ENCODE data around the gene PLET1. TPM values are rescaled to one million over a fixed set of nuclear protein-coding genes. Genes with fewer than 3 reads are reported as not detected.

PLET1 gene
- total RNA-seq, 1 donor from 2014 or later: not detected

- no peaks in the 10 kb centered on the region for H3K9me3 Mint-ChIP-seq
- H3K27me3 Mint-ChIP-seq: no peaks in the 10 kb centered on the region
- H3K4me1 Mint-ChIP-seq (ENCODE audit: unreplicated experiment): peaks cover 4% of the 10 kb centered on the region
- no peak overlapping the region for H3K27ac Mint-ChIP-seq
- no peak overlapping the region for H3K4me3 Mint-ChIP-seq
- DNase-seq (ENCODE audit: extremely low spot score, unreplicated experiment): no peak
- no peaks in the 10 kb centered on the region for H3K36me3 Mint-ChIP-seq
- TF ChIP-seq CTCF (conservative IDR thresholded peaks at IDR 0.05): no peak
These were observed 39.3 kb downstream of the PLET1 start for GRCh38 chr11:112221274-112221835.

DNA sequence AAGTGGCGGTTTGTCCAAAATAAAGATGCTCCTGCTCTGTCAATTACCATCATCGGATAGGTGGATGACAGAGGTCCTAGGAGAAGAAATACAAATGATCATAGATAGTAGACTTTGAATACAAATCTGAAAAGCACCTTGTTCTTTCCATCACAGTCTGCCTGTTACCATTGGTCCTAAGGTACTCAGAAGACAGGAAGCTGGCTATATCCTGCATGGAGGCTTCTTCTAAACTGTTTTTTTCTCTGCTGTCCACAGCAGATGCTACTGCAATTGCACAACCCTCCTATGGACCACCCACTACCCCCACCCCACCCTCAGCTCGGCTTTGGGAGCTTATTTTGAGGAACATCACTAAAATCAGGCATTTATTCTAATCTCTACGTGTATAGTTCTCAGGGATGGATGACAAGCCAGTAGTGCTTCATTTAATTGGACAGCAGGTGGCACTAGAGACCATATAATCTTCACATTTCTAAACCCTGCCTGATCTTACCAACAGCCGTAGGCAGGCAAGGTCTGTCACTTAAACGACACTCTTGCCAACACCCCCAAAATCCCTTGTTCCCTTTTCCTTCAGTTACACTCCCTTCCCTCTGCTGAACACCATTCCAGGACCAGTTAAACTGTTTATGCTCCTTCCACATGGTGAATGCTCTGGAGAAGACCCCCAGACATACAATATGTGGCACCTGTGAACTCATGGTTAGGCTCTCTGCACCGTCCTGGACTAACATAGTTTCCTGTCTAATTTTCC is 41.0 kb downstream of the PLET1 start:
- Mint-ChIP-seq H3K4me3 (no peak overlapping the region), H3K9me3 (no peaks in the 10 kb centered on the region), H3K27me3 (no peaks in the 10 kb centered on the region), H3K36me3 (no peaks in the 10 kb centered on the region), H3K4me1 (ENCODE audit: unreplicated experiment) (peaks cover 4% of the 10 kb centered on the region), H3K27ac (no peak overlapping the region)
- no peak for DNase-seq (ENCODE audit: extremely low spot score, unreplicated experiment)
- TF ChIP-seq CTCF (conservative IDR thresholded peaks at IDR 0.05): peak; percentile 91

DNA sequence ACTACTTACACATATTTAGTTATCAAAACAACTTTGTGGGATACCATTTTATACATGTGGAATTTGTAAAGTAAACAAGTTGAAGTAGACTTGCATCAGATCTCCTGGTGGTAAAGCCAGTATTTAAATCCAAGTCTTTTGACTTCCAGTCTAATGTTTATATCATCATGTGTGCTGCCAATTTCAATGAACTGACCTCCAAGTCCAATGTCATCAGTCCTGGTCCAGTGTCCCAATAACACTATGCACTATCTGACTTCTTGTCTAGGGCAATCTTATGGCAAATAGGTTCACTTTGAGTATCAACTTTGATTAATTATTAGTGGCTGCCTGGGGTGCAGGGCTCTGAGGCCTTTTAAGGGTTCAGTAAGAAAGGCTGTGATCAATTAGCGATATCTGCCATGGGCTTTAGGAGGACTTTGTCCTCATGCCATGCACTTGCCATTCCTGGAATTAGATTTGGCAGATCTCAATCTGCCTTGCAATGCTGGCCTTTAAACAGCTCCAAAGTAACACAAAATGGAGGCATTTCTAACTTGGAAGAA is 44.0 kb downstream of the PLET1 start:
- no peaks in the 10 kb centered on the region for H3K9me3 Mint-ChIP-seq
- DNase-seq (ENCODE audit: extremely low spot score, unreplicated experiment): no peak
- no peaks in the 10 kb centered on the region for H3K27me3 Mint-ChIP-seq
- H3K4me1 Mint-ChIP-seq (ENCODE audit: unreplicated experiment): peaks cover 4% of the 10 kb centered on the region
- TF ChIP-seq CTCF (conservative IDR thresholded peaks at IDR 0.05): no peak
- no peaks in the 10 kb centered on the region for H3K36me3 Mint-ChIP-seq
- H3K4me3 Mint-ChIP-seq: no peak overlapping the region
- no peak overlapping the region for H3K27ac Mint-ChIP-seq

DNA sequence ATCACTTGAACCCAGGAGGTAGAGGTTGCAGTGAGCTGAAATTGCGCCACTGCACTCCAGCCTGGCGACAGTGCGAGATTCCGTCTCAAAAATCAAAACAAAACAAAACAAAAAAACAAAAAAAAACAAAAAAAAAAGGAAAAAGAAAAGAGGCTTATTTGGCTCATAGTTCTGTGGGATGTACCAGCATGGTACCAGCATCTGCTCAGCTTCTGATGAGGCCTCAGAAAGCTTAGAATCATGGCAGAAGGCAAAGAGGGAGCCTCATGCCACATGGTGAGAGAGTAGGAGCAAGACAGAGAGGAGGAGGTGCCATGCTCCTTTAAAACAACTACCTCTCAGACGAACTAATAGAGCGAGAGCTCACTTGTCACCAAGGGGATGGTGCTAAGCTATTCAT is 45.0 kb downstream of the PLET1 start:
- no peak for DNase-seq (ENCODE audit: extremely low spot score, unreplicated experiment)
- H3K4me3 Mint-ChIP-seq: no peak overlapping the region
- no peaks in the 10 kb centered on the region for H3K9me3 Mint-ChIP-seq
- no peaks in the 10 kb centered on the region for H3K4me1 Mint-ChIP-seq (ENCODE audit: unreplicated experiment)
- no peak for TF ChIP-seq CTCF (conservative IDR thresholded peaks at IDR 0.05)
- peaks cover 4% of the 10 kb centered on the region for H3K27me3 Mint-ChIP-seq
- no peaks in the 10 kb centered on the region for H3K36me3 Mint-ChIP-seq
- H3K27ac Mint-ChIP-seq: no peak overlapping the region

GRCh38 chr11:112213753-112214152 is 46.9 kb downstream of the PLET1 start:
- TF ChIP-seq CTCF (conservative IDR thresholded peaks at IDR 0.05): no peak
- Mint-ChIP-seq H3K9me3 (no peaks in the 10 kb centered on the region), H3K36me3 (no peaks in the 10 kb centered on the region), H3K4me1 (ENCODE audit: unreplicated experiment) (no peaks in the 10 kb centered on the region), H3K27ac (no peak overlapping the region), H3K27me3 (peaks cover 9% of the 10 kb centered on the region), H3K4me3 (no peak overlapping the region)
- DNase-seq (ENCODE audit: extremely low spot score, unreplicated experiment): no peak

Data from type B pancreatic cell (in vitro differentiated cells).